Left renal cortex interstitium (tissue), 4 donors: ENCODE data around the gene PRM3. TPM values are rescaled to one million over a fixed set of nuclear protein-coding genes. Genes with fewer than 3 reads are reported as not detected.
A peak's percentile ranks its signal among the peaks of the same experiment; 100 is the strongest.

Experiments used
- DNase-seq, 4 donors: peaks; one replicate each; pipeline ENCODE4 v3.0.0-alpha.2; 2013; ENCODE audit warnings: low read depth in 4 of 4, low spot score in 2 of 4, missing footprints in 1 of 4
- polyA plus RNA-seq, 4 donors: library from polyadenylated mRNA; unstranded; fragments of 120-200 nt; gene quantifications; one replicate each; pipeline ENCODE4 v1.2.1, GENCODE V29; 2013; ENCODE audit not compliant: insufficient read length in 4 of 4

The PRM3 gene
- polyA plus RNA-seq, 4 donors: not detected

GRCh38 chr16:11289202-11289601, 15.8 kb upstream of the PRM3 start:
- DNase-seq: no peak

GRCh38 chr16:11285842-11286241, 12.4 kb upstream of the PRM3 start:
- no peak for DNase-seq

- DNase-seq: no peak
These were observed 10.4 kb upstream of the PRM3 start for GRCh38 chr16:11283820-11284248.

DNA sequence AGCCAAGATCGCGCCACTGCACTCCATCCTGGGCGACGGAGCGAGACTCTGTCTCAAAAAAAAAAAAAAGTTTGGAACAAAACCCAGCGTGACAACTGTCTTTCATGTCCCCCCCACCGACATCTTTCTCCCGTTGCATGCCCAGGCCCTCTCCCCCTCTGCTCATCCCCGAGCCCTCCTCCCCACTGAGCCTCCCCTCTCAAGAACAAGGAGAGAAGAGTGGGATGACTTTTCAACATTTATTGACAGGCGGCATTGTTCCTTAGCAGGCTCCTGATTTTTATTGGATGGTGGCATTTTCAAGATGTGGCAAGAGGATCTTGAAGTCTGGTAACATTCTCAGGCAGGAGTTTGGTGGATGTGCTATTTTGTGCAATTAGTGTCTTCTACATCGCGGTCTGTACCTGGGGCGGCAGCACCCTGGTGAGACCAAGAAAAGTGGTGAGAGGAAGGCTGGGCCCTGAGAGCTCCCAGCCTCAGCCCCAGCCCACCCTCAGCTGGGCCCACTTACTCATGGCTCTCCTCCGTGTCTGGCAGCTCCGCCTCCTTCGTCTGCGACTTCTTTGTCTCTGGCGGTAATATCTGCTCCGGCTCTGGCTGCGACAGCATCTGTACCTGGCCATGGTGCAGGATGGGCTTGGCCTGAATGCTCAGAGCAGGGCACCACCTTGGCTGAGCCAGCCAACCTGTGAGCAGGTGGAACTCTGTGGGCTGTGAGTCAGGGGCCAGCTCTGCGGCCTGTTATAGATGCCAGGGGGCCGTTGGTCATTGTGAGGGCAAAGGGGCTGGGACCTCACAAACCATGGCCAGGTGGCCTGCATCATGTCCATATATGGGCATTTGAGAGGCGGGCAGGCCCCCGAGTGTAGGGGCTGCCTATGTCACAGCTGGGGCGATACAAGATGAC, 7.4 kb upstream of the PRM3 start, which contains the start of gene PRM1:
TSS of gene PRM1 (minus strand) at position 715 of the 907 bp plus-strand sequence. CDS start at position 623, 92 bp downstream.
- no peak for DNase-seq

- DNase-seq: no peak
These were observed 5.5 kb upstream of the PRM3 start for GRCh38 chr16:11278681-11279628.

GRCh38 chr16:11277607-11278337, 4.3 kb upstream of the PRM3 start:
- DNase-seq: no peak

DNA sequence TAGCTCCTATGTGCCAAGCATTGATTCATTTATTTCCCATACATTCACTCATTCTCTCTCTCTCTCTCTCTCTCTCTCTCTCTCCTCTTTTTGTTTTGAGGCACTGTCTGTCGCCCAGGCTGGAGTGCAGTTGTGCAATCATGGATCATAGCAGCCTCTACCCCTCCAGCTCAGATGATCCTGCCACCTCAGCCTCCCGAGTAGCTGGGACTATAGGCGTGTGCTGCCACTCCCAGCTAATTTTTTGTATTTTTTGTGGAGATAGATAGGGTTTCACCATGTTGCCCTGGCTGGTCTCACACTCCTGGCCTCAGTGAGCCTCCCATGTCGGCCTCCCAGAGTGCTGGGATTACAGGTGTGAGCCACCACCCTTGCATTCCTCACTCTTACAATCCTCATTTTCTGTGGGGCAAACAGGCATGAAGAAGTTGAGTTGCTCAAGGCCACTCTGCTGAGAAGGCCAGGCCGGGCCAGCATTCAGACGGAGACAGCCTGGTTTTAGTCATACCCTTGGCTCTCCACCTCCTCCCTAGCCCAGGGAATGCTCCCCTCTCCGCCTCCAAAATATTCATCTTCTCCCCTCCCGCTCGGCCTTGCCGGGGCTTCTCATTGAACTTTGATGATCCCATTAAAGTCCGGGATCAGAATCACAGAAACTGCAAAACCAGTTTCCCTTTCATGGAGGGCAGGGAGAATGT, 3.6 kb upstream of the PRM3 start:
- no peak for DNase-seq

DNA sequence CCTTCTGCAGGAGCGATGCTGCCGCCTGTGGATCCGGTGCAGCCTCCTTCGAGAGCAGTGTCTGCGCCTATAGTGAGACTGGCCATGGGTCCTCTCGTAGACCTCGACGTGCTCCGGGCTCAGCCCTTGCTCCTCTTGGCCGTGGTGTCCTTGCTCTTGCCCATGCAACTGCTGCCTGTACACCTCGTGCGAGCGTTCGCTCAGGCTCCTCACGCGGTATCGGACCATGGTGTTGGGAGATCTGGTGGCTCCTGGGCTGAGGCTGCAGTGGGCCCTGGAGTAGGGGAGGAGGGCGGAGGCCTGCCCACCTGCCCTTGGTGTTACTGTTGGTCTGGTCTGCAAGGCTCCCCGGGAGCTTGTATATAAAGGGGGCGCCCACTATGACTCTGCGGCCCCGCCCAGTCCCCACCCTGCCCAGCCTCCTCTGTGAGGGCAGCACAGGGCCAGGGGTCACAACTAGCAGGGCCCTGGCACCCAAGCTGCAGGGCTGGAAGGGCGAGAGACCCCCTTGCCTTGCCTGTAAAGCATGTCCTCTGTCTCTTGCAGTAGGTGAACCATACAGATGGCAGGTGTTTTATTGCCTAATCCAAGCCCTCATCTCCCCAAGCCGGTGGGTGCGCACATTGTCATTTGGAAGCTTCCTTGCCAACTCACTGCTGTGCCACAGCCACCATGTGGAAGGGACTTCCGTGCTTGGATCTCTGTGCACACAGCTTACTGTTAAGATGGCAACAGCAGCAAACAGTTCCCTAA, 2.9 kb upstream of the PRM3 start, which contains the start of gene PRM2:
TSS of gene PRM2 (minus strand) at position 338 of the 753 bp plus-strand sequence. CDS start at position 228, 110 bp downstream.
- no peak for DNase-seq

DNA sequence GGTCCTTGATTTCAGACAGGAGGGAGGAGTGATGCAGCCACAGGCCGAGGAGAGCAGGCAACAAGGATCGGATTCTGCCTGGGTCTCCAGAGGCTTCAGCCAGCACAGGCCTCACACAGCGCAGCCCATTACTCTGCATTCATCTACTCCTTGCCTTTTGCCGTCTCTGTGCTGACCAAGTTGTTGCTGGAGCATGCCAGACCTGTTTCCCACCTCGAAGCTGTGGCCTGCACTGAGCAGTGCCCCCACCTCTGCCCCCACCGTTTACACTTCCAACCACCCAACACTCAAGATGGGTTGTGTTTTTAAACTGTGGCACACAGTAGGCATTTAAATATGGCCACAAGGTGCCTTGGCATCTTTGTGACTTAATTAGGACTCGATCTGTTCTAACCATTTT, 1.5 kb upstream of the PRM3 start:
- DNase-seq: no peak

GRCh38 chr16:11273721-11274324, 394 bp upstream of the PRM3 start:
- peak in 1 of 4 donors; percentile 73 for DNase-seq

- no peak for DNase-seq
These were observed 945 bp downstream of the PRM3 start for GRCh38 chr16:11272484-11272883.

DNA sequence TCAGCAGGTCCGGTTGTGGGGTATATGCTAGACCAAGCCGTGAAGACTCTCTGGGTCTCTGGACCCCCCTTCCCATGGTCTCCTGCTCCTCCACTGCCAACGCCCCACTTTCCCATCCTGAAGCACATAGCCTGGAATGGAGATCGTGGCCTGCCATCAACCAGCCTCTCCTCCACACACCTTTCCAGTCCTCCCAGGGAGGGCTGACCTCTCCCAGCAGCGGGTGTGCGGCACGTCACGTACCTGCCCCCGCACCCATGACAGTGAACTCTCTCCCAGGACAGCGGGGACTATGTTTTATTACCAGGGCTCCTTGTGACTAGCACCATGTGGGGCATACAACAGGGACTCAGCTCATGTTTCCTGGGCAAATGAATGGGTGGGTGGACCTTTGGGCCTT, 1.8 kb downstream of the PRM3 start:
- DNase-seq: no peak

DNA sequence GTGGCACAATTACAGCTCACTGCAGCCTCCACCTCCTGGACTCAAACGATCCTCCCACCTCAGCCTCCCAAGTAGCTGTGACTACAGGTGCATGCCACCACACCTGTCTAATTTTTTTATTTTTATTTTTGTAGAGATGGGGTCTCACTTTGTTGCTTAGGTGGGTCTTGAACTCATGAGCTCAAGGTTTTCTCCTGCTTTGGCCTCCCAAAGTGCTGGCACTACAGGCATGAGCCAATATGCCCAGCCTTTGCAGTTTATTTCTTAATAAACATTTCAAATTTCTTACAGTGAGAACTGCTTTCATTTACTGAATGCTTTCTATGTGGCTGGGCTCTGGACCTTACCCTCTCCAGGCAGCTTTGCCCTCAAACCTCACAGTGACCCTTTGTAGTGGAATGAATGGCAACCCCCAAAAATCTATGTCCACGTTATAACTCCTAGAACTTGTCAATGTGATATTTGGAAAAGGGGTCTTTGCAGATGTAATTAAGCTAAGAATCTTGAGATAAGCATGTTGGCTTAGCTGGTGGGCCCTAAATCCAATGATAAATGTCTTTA, 2.7 kb downstream of the PRM3 start:
- no peak for DNase-seq

DNA sequence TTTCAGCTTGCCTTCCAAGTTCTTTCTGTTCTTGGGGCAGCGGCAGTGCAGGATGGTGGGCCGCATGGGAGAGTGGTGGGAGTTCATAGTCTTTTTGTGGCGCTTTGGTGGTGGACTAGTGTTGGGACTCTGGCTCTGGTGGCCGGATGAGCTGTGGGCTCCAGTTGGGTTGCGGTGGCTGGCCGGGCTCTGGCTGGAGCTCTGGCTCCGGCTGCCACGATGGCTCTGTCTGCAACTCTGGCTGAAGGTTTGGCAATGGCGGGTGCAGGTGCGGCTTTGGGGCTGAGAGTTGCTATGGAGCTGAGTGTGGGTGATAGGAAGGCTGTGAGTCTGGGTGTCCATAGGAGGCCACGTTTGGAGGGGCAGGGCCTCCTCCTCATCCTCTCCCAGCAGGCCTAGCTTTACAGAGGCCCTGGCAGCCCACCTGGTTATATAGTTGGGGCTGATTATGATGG, 4.5 kb downstream of the PRM3 start, which contains the start of gene TNP2:
TSS of gene TNP2 (minus strand) at position 405 of the 455 bp plus-strand sequence. CDS start at position 342, 63 bp downstream.
- DNase-seq: no peak

DNA sequence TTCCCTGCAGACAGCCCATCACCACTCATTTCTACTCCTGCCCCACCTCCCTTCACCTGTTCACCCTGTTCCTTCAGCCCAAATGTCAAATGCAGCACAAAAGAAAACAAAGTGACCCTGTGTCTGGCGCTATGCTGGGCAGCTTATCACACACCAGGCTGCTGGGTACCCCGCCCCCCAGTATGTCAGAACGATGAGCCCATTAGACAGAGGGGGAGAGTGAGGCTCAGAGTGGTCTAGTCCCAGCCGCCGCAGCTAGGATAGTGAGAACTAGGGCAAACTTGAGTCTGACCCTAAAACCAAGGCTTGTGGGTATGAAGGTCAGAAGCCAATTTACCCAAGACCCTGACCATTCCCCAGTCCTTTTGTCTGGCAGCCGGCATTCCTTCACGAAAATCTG, 8.3 kb downstream of the PRM3 start:
- DNase-seq: no peak

DNA sequence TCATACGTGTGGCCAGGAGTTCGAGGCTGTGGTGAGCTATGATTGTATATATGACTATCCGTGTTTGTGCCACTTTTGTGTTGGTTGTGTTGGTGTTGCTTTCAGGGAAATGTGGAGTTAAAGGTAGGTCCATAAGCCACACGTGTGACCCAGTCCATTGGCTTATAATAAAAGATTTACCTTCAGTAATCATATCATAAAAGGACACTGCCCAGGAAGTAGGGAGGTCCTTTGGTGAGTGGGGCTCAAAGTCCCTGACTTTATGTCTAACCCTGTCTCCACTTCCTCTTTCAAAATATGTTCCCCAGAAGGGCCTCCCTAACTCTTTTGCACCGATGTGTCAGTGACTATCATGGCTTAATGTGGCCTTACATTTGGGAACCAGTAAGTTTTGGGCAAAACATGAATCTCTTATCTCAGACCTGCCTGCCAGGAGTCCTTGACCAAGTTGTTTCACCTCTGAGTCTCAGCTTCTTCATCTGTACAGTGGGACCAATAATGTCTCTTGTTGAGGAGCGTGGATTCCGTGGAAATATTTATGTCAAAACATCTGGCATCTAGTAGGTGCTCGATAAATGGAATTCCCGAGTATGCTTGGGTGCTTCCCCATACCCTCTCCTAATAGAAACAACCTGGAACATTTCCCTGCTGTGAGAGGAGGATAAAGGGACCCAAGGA, 9.1 kb downstream of the PRM3 start:
- no peak for DNase-seq

- DNase-seq: no peak
These were observed 9.7 kb downstream of the PRM3 start for GRCh38 chr16:11263737-11264136.

- DNase-seq: no peak
These were observed 10.5 kb downstream of the PRM3 start for GRCh38 chr16:11262915-11263314.
